ENCODE results near the gene CELA3A.
"Not testable (repeated sequence)": the region's sequence is repeated elsewhere in the genome, so short reads cannot be mapped to it uniquely, and the experiment has no call there.

CELA3A gene

DNA sequence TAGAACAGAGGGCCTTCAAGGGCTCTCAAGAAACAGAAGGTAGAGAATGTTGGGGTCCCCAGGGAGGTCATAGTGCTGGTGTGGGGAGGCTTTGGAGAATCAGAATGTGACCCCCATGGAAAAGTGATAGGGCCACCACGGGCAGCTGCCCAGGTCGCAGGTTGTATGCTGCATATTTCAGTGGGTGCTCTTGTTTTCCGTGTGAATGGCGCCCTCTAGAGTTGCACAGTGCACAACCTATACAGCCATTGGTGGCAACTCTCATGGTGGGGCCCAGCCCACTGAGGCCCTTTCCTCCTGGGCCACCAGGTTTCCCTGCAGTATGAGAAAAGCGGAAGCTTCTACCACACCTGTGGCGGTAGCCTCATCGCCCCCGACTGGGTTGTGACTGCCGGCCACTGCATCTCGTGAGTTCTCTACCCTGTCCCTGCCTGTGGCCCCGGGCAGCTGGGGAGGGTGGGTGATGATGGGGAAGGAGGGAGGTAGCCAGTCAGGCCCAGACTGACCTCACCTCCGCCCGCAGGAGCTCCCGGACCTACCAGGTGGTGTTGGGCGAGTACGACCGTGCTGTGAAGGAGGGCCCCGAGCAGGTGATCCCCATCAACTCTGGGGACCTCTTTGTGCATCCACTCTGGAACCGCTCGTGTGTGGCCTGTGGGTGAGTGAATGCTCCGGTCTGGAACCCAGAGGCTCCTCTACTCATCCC lies 20.8 kb upstream of the CELA3A start:
- POLR2A ChIA-PET; DNase-seq (ENCODE audit: extremely low spot score); CTCF ChIA-PET: not testable (repeated sequence)

GRCh38 chr1:21981253-21981652 lies 20.2 kb upstream of the CELA3A start:
- DNase-seq (ENCODE audit: extremely low spot score); POLR2A ChIA-PET; CTCF ChIA-PET: not testable (repeated sequence)

DNA sequence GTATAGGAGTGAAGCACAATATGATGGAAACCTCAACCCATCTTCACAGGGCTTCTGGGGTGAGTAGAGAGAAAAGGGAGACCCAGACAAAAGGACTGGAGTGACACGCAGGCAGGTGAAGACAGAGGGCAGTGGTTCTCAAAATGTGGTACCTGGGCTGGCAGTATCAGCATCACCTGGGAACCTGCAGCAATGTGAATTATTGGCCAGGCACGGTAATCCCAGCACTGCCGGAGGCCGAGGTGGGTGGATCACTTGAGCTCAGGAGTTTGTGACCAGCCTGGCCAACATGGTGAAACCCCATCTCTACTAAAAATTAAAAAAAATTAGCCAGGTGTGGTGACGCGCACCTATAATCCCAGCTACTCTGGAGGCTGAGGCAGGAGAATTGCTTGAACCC lies 19.3 kb upstream of the CELA3A start:
- POLR2A ChIA-PET; DNase-seq (ENCODE audit: extremely low spot score); CTCF ChIA-PET: not testable (repeated sequence)

DNA sequence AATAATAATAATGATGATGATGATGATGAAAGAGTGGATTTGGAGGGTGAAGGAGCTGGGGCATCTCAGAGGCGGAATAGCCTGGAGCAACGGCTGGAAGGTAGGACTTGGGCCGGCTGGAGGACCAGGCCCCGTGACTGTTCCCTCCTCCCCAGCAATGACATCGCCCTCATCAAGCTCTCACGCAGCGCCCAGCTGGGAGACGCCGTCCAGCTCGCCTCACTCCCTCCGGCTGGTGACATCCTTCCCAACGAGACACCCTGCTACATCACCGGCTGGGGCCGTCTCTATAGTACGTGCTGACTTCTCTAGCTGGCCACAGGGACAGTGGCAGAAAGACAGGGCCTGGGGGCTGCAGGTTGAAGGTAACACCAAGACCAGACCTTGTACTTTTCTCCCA lies 17.9 kb upstream of the CELA3A start:
- DNase-seq (ENCODE audit: extremely low spot score); POLR2A ChIA-PET: not testable (repeated sequence)

GRCh38 chr1:21985893-21986292 lies 15.6 kb upstream of the CELA3A start:
- DNase-seq (ENCODE audit: extremely low spot score); CTCF ChIA-PET; POLR2A ChIA-PET: not testable (repeated sequence)

More for the DNA sequence above, 17.9 kb upstream of the CELA3A start:
- CTCF ChIA-PET, result not testable (repeated sequence)

DNA sequence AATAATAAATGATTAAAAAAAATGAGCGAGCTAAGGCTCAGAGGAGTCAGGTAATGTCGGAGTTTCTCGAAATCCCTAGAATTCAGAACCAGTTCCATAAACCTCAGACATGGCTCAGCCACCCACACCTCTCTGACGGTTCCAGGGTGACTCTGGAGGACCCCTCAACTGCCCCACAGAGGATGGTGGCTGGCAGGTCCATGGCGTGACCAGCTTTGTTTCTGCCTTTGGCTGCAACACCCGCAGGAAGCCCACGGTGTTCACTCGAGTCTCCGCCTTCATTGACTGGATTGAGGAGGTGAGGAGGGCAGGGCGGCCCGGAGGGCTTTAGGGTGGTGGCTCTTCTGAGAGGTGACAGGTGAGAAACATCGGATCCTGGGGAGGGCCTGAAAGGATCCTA lies 15.1 kb upstream of the CELA3A start:
- CTCF ChIA-PET; DNase-seq (ENCODE audit: extremely low spot score): not testable (repeated sequence)
- POLR2A ChIA-PET, result interaction anchor here (0.6 kb wide), 1 partner anchor 771 kb away, joined by 3 read pairs; no protein-coding TSS in a partner anchor

DNA sequence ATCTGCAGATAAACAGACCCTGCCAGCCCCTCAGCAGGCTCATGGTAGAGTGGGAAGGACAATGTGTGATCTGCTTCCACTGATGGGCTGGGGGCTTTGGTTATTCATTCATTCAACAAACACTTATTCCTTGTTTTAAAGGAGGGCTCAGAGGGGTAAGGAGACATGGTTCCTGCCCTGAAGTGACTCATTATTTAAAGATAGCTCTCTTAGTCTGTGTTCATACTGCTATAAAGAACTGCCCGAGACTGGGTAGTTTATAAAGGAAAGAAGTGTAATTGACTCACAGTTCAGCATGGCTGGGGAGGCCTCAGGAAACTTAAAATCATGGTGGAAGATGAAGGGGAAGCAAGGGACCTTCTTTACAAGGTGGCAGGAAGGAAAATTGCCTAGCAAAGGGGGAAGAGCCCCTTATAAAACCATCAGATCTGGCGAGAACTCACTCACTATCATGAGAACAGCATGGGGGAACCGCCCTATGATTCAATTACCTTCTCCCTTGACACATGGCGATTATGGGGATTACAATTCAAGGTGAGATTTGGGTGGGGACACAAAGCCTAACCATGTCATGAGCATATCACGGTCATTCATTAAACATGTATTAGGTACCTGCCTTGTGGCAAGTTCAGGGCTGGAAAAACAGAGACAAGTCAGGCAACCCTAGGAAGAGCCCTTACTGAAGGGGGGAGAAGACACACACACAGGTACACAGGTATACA lies 11.6 kb upstream of the CELA3A start:
- DNase-seq (ENCODE audit: extremely low spot score); CTCF ChIA-PET: not testable (repeated sequence)
- POLR2A ChIA-PET, result interaction anchor here (0.6 kb wide), 1 partner anchor 307 kb away, joined by 3 read pairs; no protein-coding TSS in a partner anchor

- POLR2A ChIA-PET; DNase-seq (ENCODE audit: extremely low spot score); CTCF ChIA-PET: not testable (repeated sequence)
These were observed 9.3 kb upstream of the CELA3A start for GRCh38 chr1:21992186-21992585.

GRCh38 chr1:21994716-21995115 lies 6.7 kb upstream of the CELA3A start:
- DNase-seq (ENCODE audit: extremely low spot score); CTCF ChIA-PET; POLR2A ChIA-PET: not testable (repeated sequence)

- POLR2A ChIA-PET; DNase-seq (ENCODE audit: extremely low spot score); CTCF ChIA-PET: not testable (repeated sequence)
These were observed 4.8 kb upstream of the CELA3A start for GRCh38 chr1:21996663-21996970.

GRCh38 chr1:21997891-21998623 lies 3.4 kb upstream of the CELA3A start:
- POLR2A ChIA-PET; DNase-seq (ENCODE audit: extremely low spot score): not testable (repeated sequence)
- CTCF ChIA-PET, result interaction anchor here (1.2 kb wide), 1 partner anchor 33 kb away, joined by 3 read pairs; no protein-coding TSS in a partner anchor

GRCh38 chr1:21998624-21999294 lies 2.7 kb upstream of the CELA3A start:
- CTCF ChIA-PET, result interaction anchor here (1.2 kb wide), 1 partner anchor 34 kb away, joined by 3 read pairs; no protein-coding TSS in a partner anchor
- POLR2A ChIA-PET; DNase-seq (ENCODE audit: extremely low spot score): not testable (repeated sequence)

GRCh38 chr1:21999645-22000044 lies 1.8 kb upstream of the CELA3A start:
- POLR2A ChIA-PET; DNase-seq (ENCODE audit: extremely low spot score); CTCF ChIA-PET: not testable (repeated sequence)

- CTCF ChIA-PET; DNase-seq (ENCODE audit: extremely low spot score); POLR2A ChIA-PET: not testable (repeated sequence)
These were observed 1.0 kb downstream of the CELA3A start for GRCh38 chr1:22002461-22002860.

DNA sequence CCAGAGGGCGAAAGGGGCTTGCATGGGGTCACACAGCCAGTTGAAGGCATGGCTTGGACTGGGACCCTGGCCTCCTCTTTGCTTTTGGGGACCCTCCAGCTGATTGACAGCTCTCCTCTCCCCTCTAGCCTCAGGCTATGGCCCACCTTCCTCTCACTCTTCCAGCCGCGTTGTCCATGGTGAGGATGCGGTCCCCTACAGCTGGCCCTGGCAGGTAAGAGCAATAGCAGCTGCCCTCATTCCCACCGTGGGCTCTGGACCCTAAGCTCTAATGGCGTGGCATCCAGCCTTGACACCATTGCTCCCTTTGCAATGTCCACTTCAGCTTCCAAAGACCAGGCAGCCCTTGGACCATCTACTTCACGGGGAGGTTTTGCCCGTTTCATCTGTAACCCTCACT lies 1.4 kb downstream of the CELA3A start:
- CTCF ChIA-PET; POLR2A ChIA-PET; DNase-seq (ENCODE audit: extremely low spot score): not testable (repeated sequence)

- CTCF ChIA-PET, result interaction anchor here (1.4 kb wide), 1 partner anchor 19 kb away, joined by 5 read pairs; no protein-coding TSS in a partner anchor
- DNase-seq (ENCODE audit: extremely low spot score); POLR2A ChIA-PET: not testable (repeated sequence)
These were observed 2.5 kb downstream of the CELA3A start for GRCh38 chr1:22003959-22004358.

DNA sequence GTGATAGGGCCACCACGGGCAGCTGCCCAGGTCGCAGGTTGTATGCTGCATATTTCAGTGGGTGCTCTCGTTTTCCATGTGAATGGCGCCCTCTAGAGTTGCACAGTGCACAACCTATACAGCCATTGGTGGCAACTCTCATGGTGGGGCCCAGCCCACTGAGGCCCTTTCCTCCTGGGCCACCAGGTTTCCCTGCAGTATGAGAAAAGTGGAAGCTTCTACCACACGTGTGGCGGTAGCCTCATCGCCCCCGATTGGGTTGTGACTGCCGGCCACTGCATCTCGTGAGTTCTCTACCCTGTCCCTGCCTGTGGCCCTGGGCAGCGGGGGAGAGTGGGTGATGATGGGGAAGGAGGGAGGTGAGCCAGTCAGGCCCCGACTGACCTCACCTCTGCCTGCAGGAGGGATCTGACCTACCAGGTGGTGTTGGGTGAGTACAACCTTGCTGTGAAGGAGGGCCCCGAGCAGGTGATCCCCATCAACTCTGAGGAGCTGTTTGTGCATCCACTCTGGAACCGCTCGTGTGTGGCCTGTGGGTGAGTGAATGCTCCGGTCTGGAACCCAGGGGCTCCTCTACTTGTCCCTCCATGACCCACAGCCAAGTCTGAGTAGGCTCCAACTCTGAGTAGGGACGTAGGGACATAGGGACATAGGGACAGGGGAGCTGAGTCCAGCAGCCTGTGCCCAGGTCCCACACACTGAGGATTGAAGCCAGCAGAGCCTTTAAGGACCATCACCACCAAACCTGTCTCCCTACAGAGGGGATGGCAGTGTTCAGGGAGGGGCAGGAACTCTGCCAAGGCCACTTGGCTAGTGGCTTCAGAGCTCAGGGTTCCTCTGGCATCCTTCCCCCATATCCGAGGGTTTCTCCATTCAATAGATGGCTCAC lies 4.0 kb downstream of the CELA3A start:
- CTCF ChIA-PET, result interaction anchor here (1.4 kb wide), 1 partner anchor 20 kb away, joined by 3 read pairs; no protein-coding TSS in a partner anchor
- DNase-seq (ENCODE audit: extremely low spot score); POLR2A ChIA-PET: not testable (repeated sequence)
